ENCODE measurements around the gene RASSF4.

RASSF4 gene

DNA sequence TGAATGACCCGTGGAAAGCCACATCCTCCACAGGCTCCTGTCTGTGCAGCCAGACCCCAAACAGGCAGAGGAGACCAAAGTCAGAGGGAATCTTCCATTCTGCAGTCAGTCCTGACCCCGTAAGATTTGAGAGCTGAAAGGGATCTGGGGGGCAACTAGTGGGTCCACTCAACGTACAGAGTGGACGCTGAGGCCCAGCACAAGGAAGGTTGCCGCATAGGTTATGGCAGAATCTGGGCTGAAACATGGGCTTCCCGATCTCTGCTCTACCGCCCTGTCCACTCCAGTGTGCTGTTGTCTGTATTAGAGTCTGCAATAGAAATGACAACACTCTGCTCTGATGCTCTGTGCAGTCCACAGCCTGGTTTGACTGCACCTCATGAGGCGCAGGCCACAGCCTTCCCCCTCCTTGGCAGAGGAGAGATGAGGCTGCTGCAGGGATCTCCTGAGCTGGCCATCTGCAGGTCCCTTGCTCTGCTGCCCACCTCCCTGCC lies 33.2 kb downstream of the RASSF4 start:
- no peak overlapping the region for H3K4me3 ChIP-seq (ENCODE audit: insufficient read depth in 1 of 2, low read depth in 1 of 2, low read length in 2 of 2)
- no peaks in the 10 kb centered on the region for H3K27me3 ChIP-seq (ENCODE audit: control insufficient read depth in 1 of 2, insufficient read depth in 1 of 2, low read length in 2 of 2)
- H4K8ac ChIP-seq (ENCODE audit: low read length), result no peak overlapping the region
- 93% methylated on average over 8 of the region's 8 CpGs for WGBS
- no peaks in the 10 kb centered on the region for H3K9me3 ChIP-seq (ENCODE audit: control insufficient read depth, low read length)
- no peak overlapping the region for H2AFZ ChIP-seq (ENCODE audit: low read depth, low read length)
- H2BK120ac ChIP-seq (ENCODE audit: low read depth, low read length), result no peak overlapping the region
- no peak overlapping the region for H3K4ac ChIP-seq (ENCODE audit: low read depth in 1 of 2, low read length in 2 of 2)
- DNase-seq, result no peak
- no peak overlapping the region for H4K91ac ChIP-seq (ENCODE audit: low read length)
- H3K36me3 ChIP-seq (ENCODE audit: control insufficient read depth in 1 of 2, insufficient read depth in 2 of 2, low read depth in 1 of 2, low read length in 2 of 2), result peaks cover 10 to 41% of the 10 kb centered on the region in 2 experiments
- no peak overlapping the region for H3K18ac ChIP-seq (ENCODE audit: low read depth in 1 of 2, low read length in 2 of 2)
- no peak overlapping the region for H3K27ac ChIP-seq (ENCODE audit: low read length, poor library complexity, severe bottlenecking)
- no peak overlapping the region for H3K4me2 ChIP-seq (ENCODE audit: low read length, poor library complexity, severe bottlenecking)
- H2BK15ac ChIP-seq (ENCODE audit: low read depth, poor library complexity, severe bottlenecking), result no peak overlapping the region
- no peak overlapping the region for H2BK5ac ChIP-seq (ENCODE audit: low read depth, low read length, poor library complexity, severe bottlenecking)
- H3K79me1 ChIP-seq (replicated peaks; ENCODE audit: low read length, poor library complexity, severe bottlenecking), result no peaks in the 10 kb centered on the region
- peak overlapping the region in 1 of 2 experiments; percentile 15 for H2BK12ac ChIP-seq (ENCODE audit: low read length in 2 of 2)
- peaks cover 21% of the 10 kb centered on the region for H3K4me1 ChIP-seq (ENCODE audit: control insufficient read depth, insufficient read depth, low read depth, low read length)
- no peak overlapping the region for H3K14ac ChIP-seq (ENCODE audit: low read length in 2 of 2)
- no peak overlapping the region for H3K23ac ChIP-seq (ENCODE audit: low read length in 2 of 2)
- H2AK5ac ChIP-seq (ENCODE audit: low read length, severe bottlenecking), result no peak overlapping the region
- H3K9ac ChIP-seq (ENCODE audit: low read length), result no peak overlapping the region

- Histone ChIP-seq H3K4me2 (ENCODE audit: low read length, poor library complexity, severe bottlenecking) (no peak overlapping the region), H3K4me1 (ENCODE audit: control insufficient read depth, insufficient read depth, low read depth, low read length) (peaks cover 21% of the 10 kb centered on the region), H4K8ac (ENCODE audit: low read length) (no peak overlapping the region), H2AFZ (ENCODE audit: low read depth, low read length) (no peak overlapping the region), H3K9ac (ENCODE audit: low read length) (no peak overlapping the region), H2BK15ac (ENCODE audit: low read depth, poor library complexity, severe bottlenecking) (peak overlapping the region; percentile 26), H3K23ac (ENCODE audit: low read length in 2 of 2) (no peak overlapping the region), H3K9me3 (ENCODE audit: control insufficient read depth, low read length) (no peaks in the 10 kb centered on the region), H2BK120ac (ENCODE audit: low read depth, low read length) (no peak overlapping the region), H3K4me3 (ENCODE audit: insufficient read depth in 1 of 2, low read depth in 1 of 2, low read length in 2 of 2) (no peak overlapping the region), H2AK5ac (ENCODE audit: low read length, severe bottlenecking) (no peak overlapping the region), H3K4ac (ENCODE audit: low read depth in 1 of 2, low read length in 2 of 2) (peak overlapping the region in 1 of 2 experiments; percentile 38), H4K91ac (ENCODE audit: low read length) (peak overlapping the region; percentile 57), H3K79me1 (replicated peaks; ENCODE audit: low read length, poor library complexity, severe bottlenecking) (no peaks in the 10 kb centered on the region), H3K36me3 (ENCODE audit: control insufficient read depth in 1 of 2, insufficient read depth in 2 of 2, low read depth in 1 of 2, low read length in 2 of 2) (peaks cover 10 to 40% of the 10 kb centered on the region in 2 experiments), H3K18ac (ENCODE audit: low read depth in 1 of 2, low read length in 2 of 2) (peak overlapping the region in 1 of 2 experiments; percentile 38), H2BK12ac (ENCODE audit: low read length in 2 of 2) (peak overlapping the region in 1 of 2 experiments; percentile 24), H3K27me3 (ENCODE audit: control insufficient read depth in 1 of 2, insufficient read depth in 1 of 2, low read length in 2 of 2) (no peaks in the 10 kb centered on the region), H3K27ac (ENCODE audit: low read length, poor library complexity, severe bottlenecking) (no peak overlapping the region), H2BK5ac (ENCODE audit: low read depth, low read length, poor library complexity, severe bottlenecking) (no peak overlapping the region), H3K14ac (ENCODE audit: low read length in 2 of 2) (no peak overlapping the region)
- no peak for DNase-seq
- WGBS, result 96% methylated on average over 14 of the region's 14 CpGs
Measured at GRCh38 chr10:44993226-44993921, 33.8 kb downstream of the RASSF4 start.

- Histone ChIP-seq H3K14ac (ENCODE audit: low read length in 2 of 2) (no peak overlapping the region), H3K36me3 (ENCODE audit: control insufficient read depth in 1 of 2, insufficient read depth in 2 of 2, low read depth in 1 of 2, low read length in 2 of 2) (peaks cover 10 to 33% of the 10 kb centered on the region in 2 experiments), H3K18ac (ENCODE audit: low read depth in 1 of 2, low read length in 2 of 2) (peak overlapping the region; percentile 13 to 38), H3K79me1 (replicated peaks; ENCODE audit: low read length, poor library complexity, severe bottlenecking) (no peaks in the 10 kb centered on the region), H2AFZ (ENCODE audit: low read depth, low read length) (no peak overlapping the region), H3K27ac (ENCODE audit: low read length, poor library complexity, severe bottlenecking) (peak overlapping the region; percentile 1), H2AK5ac (ENCODE audit: low read length, severe bottlenecking) (no peak overlapping the region), H2BK15ac (ENCODE audit: low read depth, poor library complexity, severe bottlenecking) (no peak overlapping the region), H3K9me3 (ENCODE audit: control insufficient read depth, low read length) (no peaks in the 10 kb centered on the region), H2BK5ac (ENCODE audit: low read depth, low read length, poor library complexity, severe bottlenecking) (no peak overlapping the region), H2BK12ac (ENCODE audit: low read length in 2 of 2) (peak overlapping the region in 1 of 2 experiments; percentile 47), H3K4me1 (ENCODE audit: control insufficient read depth, insufficient read depth, low read depth, low read length) (peaks cover 21% of the 10 kb centered on the region), H3K4me2 (ENCODE audit: low read length, poor library complexity, severe bottlenecking) (no peak overlapping the region), H3K23ac (ENCODE audit: low read length in 2 of 2) (no peak overlapping the region), H4K8ac (ENCODE audit: low read length) (no peak overlapping the region), H3K27me3 (ENCODE audit: control insufficient read depth in 1 of 2, insufficient read depth in 1 of 2, low read length in 2 of 2) (no peaks in the 10 kb centered on the region), H4K91ac (ENCODE audit: low read length) (peak overlapping the region; percentile 62), H3K4ac (ENCODE audit: low read depth in 1 of 2, low read length in 2 of 2) (peak overlapping the region in 1 of 2 experiments; percentile 37), H2BK120ac (ENCODE audit: low read depth, low read length) (no peak overlapping the region), H3K9ac (ENCODE audit: low read length) (no peak overlapping the region), H3K4me3 (ENCODE audit: insufficient read depth in 1 of 2, low read depth in 1 of 2, low read length in 2 of 2) (no peak overlapping the region)
- WGBS, result 77% methylated on average over 10 of the region's 11 CpGs
- peak; percentile 37 for DNase-seq
Measured at GRCh38 chr10:44993922-44994751, 34.5 kb downstream of the RASSF4 start.

Data from mesenchymal stem cell (in vitro differentiated cells and primary cell).